Gastrocnemius medialis (tissue), 4 donors: ENCODE data around the gene HMX2.

Source experiments
- POLR2A ChIP-seq, 2 donors: fragments of 450-650 bp; IDR thresholded peaks; one replicate each; pipeline ENCODE4 v1.6.1; 2017; ENCODE audit warnings: antibody characterized with exemption in 2 of 2, mild to moderate bottlenecking in 2 of 2, moderate library complexity in 2 of 2
- TF ChIP-seq, protein P1 (sequence below), 5 experiments: fragments of 450-650 bp in 3 of 5; fragments of 200-600 bp in 2 of 5; sonication (generic) in 2 of 5; IDR thresholded peaks in 4 of 5; conservative IDR thresholded peaks in 1 of 5; 1 replicate in 4 of 5; 2 replicates in 1 of 5; pipeline ENCODE4 v1.5.1; 2016 to 2019; ENCODE audit warnings: antibody characterized with exemption in 5 of 5, mild to moderate bottlenecking in 3 of 5, moderate library complexity in 3 of 5

GRCh38 chr10:123158682-123159081 lies 10.7 kb downstream of the HMX2 start:
- TF ChIP-seq, protein P1, sequence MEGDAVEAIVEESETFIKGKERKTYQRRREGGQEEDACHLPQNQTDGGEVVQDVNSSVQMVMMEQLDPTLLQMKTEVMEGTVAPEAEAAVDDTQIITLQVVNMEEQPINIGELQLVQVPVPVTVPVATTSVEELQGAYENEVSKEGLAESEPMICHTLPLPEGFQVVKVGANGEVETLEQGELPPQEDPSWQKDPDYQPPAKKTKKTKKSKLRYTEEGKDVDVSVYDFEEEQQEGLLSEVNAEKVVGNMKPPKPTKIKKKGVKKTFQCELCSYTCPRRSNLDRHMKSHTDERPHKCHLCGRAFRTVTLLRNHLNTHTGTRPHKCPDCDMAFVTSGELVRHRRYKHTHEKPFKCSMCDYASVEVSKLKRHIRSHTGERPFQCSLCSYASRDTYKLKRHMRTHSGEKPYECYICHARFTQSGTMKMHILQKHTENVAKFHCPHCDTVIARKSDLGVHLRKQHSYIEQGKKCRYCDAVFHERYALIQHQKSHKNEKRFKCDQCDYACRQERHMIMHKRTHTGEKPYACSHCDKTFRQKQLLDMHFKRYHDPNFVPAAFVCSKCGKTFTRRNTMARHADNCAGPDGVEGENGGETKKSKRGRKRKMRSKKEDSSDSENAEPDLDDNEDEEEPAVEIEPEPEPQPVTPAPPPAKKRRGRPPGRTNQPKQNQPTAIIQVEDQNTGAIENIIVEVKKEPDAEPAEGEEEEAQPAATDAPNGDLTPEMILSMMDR (IDR thresholded peaks at IDR 0.05 in 4 of 5, conservative IDR thresholded peaks at IDR 0.05 in 1 of 5): no peak
- TF ChIP-seq POLR2A (IDR thresholded peaks at IDR 0.05): no peak
